SHP77 treated with DMSO at 0.1 percent for 48 hours (cell line): Measurements from ENCODE around the gene GALNT5.

ENCODE experiments used
- DNase-seq: peaks from one replicate; lab custom pipeline; 2025; lab: John Stamatoyannopoulos, UW

GALNT5 gene

GRCh38 chr2:157287160-157287559 lies 29.7 kb downstream of the GALNT5 start:
- no peak for DNase-seq

GRCh38 chr2:157290525-157290924 lies 33.0 kb downstream of the GALNT5 start:
- no peak for DNase-seq

GRCh38 chr2:157291018-157291417 lies 33.5 kb downstream of the GALNT5 start:
- DNase-seq, result no peak

GRCh38 chr2:157292853-157293252 lies 35.3 kb downstream of the GALNT5 start:
- no peak for DNase-seq

GRCh38 chr2:157296490-157296889 lies 39.0 kb downstream of the GALNT5 start:
- DNase-seq, result no peak

GRCh38 chr2:157296958-157297357 lies 39.5 kb downstream of the GALNT5 start:
- no peak for DNase-seq

GRCh38 chr2:157301307-157301706 lies 43.8 kb downstream of the GALNT5 start:
- no peak for DNase-seq

GRCh38 chr2:157302492-157303099 lies 45.1 kb downstream of the GALNT5 start:
- DNase-seq, result no peak

GRCh38 chr2:157303612-157304011 lies 46.1 kb downstream of the GALNT5 start:
- no peak for DNase-seq

- DNase-seq, result no peak
These were observed 47.6 kb downstream of the GALNT5 start for GRCh38 chr2:157304811-157305722.

- DNase-seq, result no peak
These were observed 48.2 kb downstream of the GALNT5 start for GRCh38 chr2:157305723-157306110.

- no peak for DNase-seq
These were observed 49.5 kb downstream of the GALNT5 start for GRCh38 chr2:157307021-157307420.

- no peak for DNase-seq
These were observed 52.4 kb downstream of the GALNT5 start for GRCh38 chr2:157309878-157310277.

- no peak for DNase-seq
These were observed 54.2 kb downstream of the GALNT5 start for GRCh38 chr2:157311706-157312105.

GRCh38 chr2:157312866-157313486 lies 55.5 kb downstream of the GALNT5 start:
- no peak for DNase-seq

- no peak for DNase-seq
These were observed 58.4 kb downstream of the GALNT5 start for GRCh38 chr2:157315901-157316300.

GRCh38 chr2:157318884-157319283 lies 61.4 kb downstream of the GALNT5 start:
- no peak for DNase-seq

GRCh38 chr2:157319795-157320194 lies 62.3 kb downstream of the GALNT5 start:
- DNase-seq, result no peak

GRCh38 chr2:157320409-157320808 lies 62.9 kb downstream of the GALNT5 start:
- no peak for DNase-seq

GRCh38 chr2:157321466-157321865 lies 64.0 kb downstream of the GALNT5 start:
- DNase-seq, result no peak

GRCh38 chr2:157322432-157322831 lies 64.9 kb downstream of the GALNT5 start:
- DNase-seq, result no peak

GRCh38 chr2:157324331-157324843 lies 66.9 kb downstream of the GALNT5 start:
- DNase-seq, result no peak

- no peak for DNase-seq
These were observed 68.3 kb downstream of the GALNT5 start, which contains the start of gene ERMN for GRCh38 chr2:157325786-157326185. TSS of gene ERMN (minus strand) at chr2:157325824. CDS start at chr2:157325642, 182 bp downstream.
